Muscle of back (tissue), 11 donors: ENCODE results near the gene NEDD4L. TPM values are rescaled to one million over a fixed set of nuclear protein-coding genes. Genes with fewer than 3 reads are reported as not detected.
"Not testable (repeated sequence)": the region's sequence is repeated elsewhere in the genome, so short reads cannot be mapped to it uniquely, and the experiment has no call there.

Source experiments
- DNase-seq, 3 donors: peaks; one replicate each; pipeline versions ENCODE4 v3.0.0 to v3.0.0-alpha.2; 2013
- polyA plus RNA-seq, 10 donors: library from polyadenylated mRNA; unstranded; fragments of 120-200 nt; gene quantifications; one replicate each; pipeline ENCODE4 v1.2.1, GENCODE V29; 2013; ENCODE audit not compliant: insufficient read length in 10 of 10

The NEDD4L gene
- polyA plus RNA-seq, 10 donors: 24.0 to 46.5 (median 33.6) TPM

- DNase-seq: no peak
Measured at GRCh38 chr18:58416014-58416703, 372.1 kb downstream of the NEDD4L start.

GRCh38 chr18:58416704-58417683 is 373.0 kb downstream of the NEDD4L start:
- no peak for DNase-seq

- DNase-seq: no peak
Measured at GRCh38 chr18:58417752-58418151, 373.7 kb downstream of the NEDD4L start.

GRCh38 chr18:58418361-58418760 is 374.3 kb downstream of the NEDD4L start:
- no peak for DNase-seq

GRCh38 chr18:58419587-58420199 is 375.7 kb downstream of the NEDD4L start:
- no peak for DNase-seq

GRCh38 chr18:58426611-58427010 is 382.6 kb downstream of the NEDD4L start:
- no peak for DNase-seq

GRCh38 chr18:58427321-58427720 is 383.3 kb downstream of the NEDD4L start:
- no peak for DNase-seq

GRCh38 chr18:58429442-58429841 is 385.4 kb downstream of the NEDD4L start:
- DNase-seq: no peak

GRCh38 chr18:58431215-58431614 is 387.2 kb downstream of the NEDD4L start:
- DNase-seq: no peak

GRCh38 chr18:58432050-58432727 is 388.2 kb downstream of the NEDD4L start:
- DNase-seq: no peak

GRCh38 chr18:58435221-58436005 is 391.4 kb downstream of the NEDD4L start:
- DNase-seq: not testable (repeated sequence)

GRCh38 chr18:58438161-58438957 is 394.3 kb downstream of the NEDD4L start:
- peak in 1 of 3 donors; percentile 55 for DNase-seq

GRCh38 chr18:58438958-58439300 is 394.9 kb downstream of the NEDD4L start:
- DNase-seq: no peak

GRCh38 chr18:58443671-58444070 is 399.6 kb downstream of the NEDD4L start:
- DNase-seq: no peak

- DNase-seq: peak in 1 of 3 donors; percentile 41
Measured at GRCh38 chr18:58446391-58447060, 402.5 kb downstream of the NEDD4L start.

GRCh38 chr18:58447402-58448095 is 403.5 kb downstream of the NEDD4L start:
- DNase-seq: peak; percentile 26 to 83 (median 49)

- no peak for DNase-seq
Measured at GRCh38 chr18:58449464-58449863, 405.4 kb downstream of the NEDD4L start.
